COLO668 (cell line): ENCODE measurements around the gene AVEN.
"Not testable (repeated sequence)": the region's sequence is repeated elsewhere in the genome, so short reads cannot be mapped to it uniquely, and the experiment has no call there.

Experiments
- DNase-seq: peaks from one replicate; lab custom pipeline; 2025; ENCODE audit not compliant: unreplicated experiment; lab: John Stamatoyannopoulos, UW

AVEN gene

GRCh38 chr15:33852570-33852969 lies 186.4 kb downstream of the AVEN start:
- DNase-seq = no peak

- no peak for DNase-seq
These were observed 186.9 kb downstream of the AVEN start for GRCh38 chr15:33852094-33852493.

GRCh38 chr15:33851079-33851478 lies 187.9 kb downstream of the AVEN start:
- no peak for DNase-seq

- no peak for DNase-seq
These were observed 191.0 kb downstream of the AVEN start for GRCh38 chr15:33848011-33848410.

GRCh38 chr15:33846862-33847261 lies 192.1 kb downstream of the AVEN start:
- no peak for DNase-seq

GRCh38 chr15:33846142-33846541 lies 192.9 kb downstream of the AVEN start:
- no peak for DNase-seq

GRCh38 chr15:33844597-33844996 lies 194.4 kb downstream of the AVEN start:
- no peak for DNase-seq

GRCh38 chr15:33844186-33844585 lies 194.8 kb downstream of the AVEN start:
- DNase-seq = no peak

- no peak for DNase-seq
These were observed 198.4 kb downstream of the AVEN start for GRCh38 chr15:33840615-33841014.

GRCh38 chr15:33839540-33839939 lies 199.5 kb downstream of the AVEN start:
- no peak for DNase-seq

- no peak for DNase-seq
These were observed 201.7 kb downstream of the AVEN start for GRCh38 chr15:33837294-33837693.

- DNase-seq = no peak
These were observed 203.9 kb downstream of the AVEN start for GRCh38 chr15:33834892-33835743.

- no peak for DNase-seq
These were observed 207.4 kb downstream of the AVEN start for GRCh38 chr15:33831646-33832045.

GRCh38 chr15:33830351-33830750 lies 208.7 kb downstream of the AVEN start:
- no peak for DNase-seq

GRCh38 chr15:33826201-33826600 lies 212.8 kb downstream of the AVEN start:
- no peak for DNase-seq

- no peak for DNase-seq
These were observed 213.6 kb downstream of the AVEN start for GRCh38 chr15:33825453-33825852.

GRCh38 chr15:33823119-33823518 lies 215.9 kb downstream of the AVEN start:
- DNase-seq = no peak

- no peak for DNase-seq
These were observed 216.5 kb downstream of the AVEN start for GRCh38 chr15:33822479-33822878.

- DNase-seq = not testable (repeated sequence)
These were observed 219.5 kb downstream of the AVEN start for GRCh38 chr15:33819499-33819898.
